ENCODE data around the gene OXNAD1. TPM values are rescaled to one million over a fixed set of nuclear protein-coding genes. Genes with fewer than 3 reads are reported as not detected.

OXNAD1 gene
- total and polyA plus RNA-seq, 10 of the 15 experiments (the other 5 are each of a cell fraction or from before 2014, with no cell fraction given) = 5.6 to 27.8 (median 16.2) TPM

DNA sequence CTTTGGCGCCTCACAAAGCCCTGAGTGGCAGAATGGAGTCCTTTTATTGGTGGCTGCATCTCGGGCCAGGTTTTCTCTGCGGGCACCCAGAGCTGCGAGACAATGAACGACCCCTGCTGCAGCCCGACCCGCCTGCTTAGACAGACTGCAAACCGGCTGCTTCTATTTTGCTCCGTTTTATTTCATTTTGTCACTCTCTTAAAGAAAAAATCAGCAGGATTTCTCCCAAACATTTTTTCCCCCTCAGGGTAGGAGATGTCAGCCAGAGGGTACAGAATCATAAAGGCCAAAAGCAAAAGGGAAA, 64.8 kb downstream of the OXNAD1 start:
- Histone ChIP-seq H3K4me1 (ENCODE audit: control insufficient read depth, insufficient read depth, low read length) (no peaks in the 10 kb centered on the region), H3K4me3 (no peak overlapping the region), H3K27me3 (replicated peaks in 1 of 2; ENCODE audit: control insufficient read depth in 2 of 2, insufficient read depth in 2 of 2, low read length in 1 of 2) (no peaks in the 10 kb centered on the region), H3K4me2 (ENCODE audit: control insufficient read depth, insufficient read depth) (no peak overlapping the region), H3K79me2 (ENCODE audit: control insufficient read depth, insufficient read depth, low read length) (peaks cover 3% of the 10 kb centered on the region), H4K20me1 (ENCODE audit: control insufficient read depth, insufficient read depth) (no peaks in the 10 kb centered on the region), H3K9ac (ENCODE audit: control insufficient read depth, insufficient read depth, low read length) (no peak overlapping the region), H2AFZ (ENCODE audit: control insufficient read depth, low read depth, low read length) (no peak overlapping the region), H3K9me3 (replicated peaks; ENCODE audit: control insufficient read depth, insufficient read depth, low read length) (peaks cover 2% of the 10 kb centered on the region; the same call in 1 of the 3 replicates), H3K36me3 (ENCODE audit: control insufficient read depth in 2 of 2, insufficient read depth in 2 of 2, low read length in 1 of 2) (peaks cover 19 to 59% of the 10 kb centered on the region in 2 experiments), H3K27ac (ENCODE audit: control insufficient read depth, insufficient read depth) (no peak overlapping the region)
- ATAC-seq = no peak
- ChIA-PET POLR2A (no interaction called here), RAD21 (ENCODE audit: unreplicated experiment) (no interaction called here), SMC1A (ENCODE audit: uncharacterized antibody, unreplicated experiment) (no interaction called here), CTCF (interaction anchor here (1.2 to 1.3 kb wide), 2 partner anchors 9 to 62 kb away, joined by 3 read pairs; no protein-coding TSS in a partner anchor)
- no TSS peak for BruUV-seq (replicated peaks)
- FAIRE-seq = no peak
- TF ChIP-seq PAX5 (IDR thresholded peaks at IDR 0.05; ENCODE audit: borderline replicate concordance, low read depth, low read length) = no peak
- TF ChIP-seq SP1 (IDR thresholded peaks at IDR 0.05; ENCODE audit: low read depth, low read length) = no peak
- TF ChIP-seq, protein P1, sequence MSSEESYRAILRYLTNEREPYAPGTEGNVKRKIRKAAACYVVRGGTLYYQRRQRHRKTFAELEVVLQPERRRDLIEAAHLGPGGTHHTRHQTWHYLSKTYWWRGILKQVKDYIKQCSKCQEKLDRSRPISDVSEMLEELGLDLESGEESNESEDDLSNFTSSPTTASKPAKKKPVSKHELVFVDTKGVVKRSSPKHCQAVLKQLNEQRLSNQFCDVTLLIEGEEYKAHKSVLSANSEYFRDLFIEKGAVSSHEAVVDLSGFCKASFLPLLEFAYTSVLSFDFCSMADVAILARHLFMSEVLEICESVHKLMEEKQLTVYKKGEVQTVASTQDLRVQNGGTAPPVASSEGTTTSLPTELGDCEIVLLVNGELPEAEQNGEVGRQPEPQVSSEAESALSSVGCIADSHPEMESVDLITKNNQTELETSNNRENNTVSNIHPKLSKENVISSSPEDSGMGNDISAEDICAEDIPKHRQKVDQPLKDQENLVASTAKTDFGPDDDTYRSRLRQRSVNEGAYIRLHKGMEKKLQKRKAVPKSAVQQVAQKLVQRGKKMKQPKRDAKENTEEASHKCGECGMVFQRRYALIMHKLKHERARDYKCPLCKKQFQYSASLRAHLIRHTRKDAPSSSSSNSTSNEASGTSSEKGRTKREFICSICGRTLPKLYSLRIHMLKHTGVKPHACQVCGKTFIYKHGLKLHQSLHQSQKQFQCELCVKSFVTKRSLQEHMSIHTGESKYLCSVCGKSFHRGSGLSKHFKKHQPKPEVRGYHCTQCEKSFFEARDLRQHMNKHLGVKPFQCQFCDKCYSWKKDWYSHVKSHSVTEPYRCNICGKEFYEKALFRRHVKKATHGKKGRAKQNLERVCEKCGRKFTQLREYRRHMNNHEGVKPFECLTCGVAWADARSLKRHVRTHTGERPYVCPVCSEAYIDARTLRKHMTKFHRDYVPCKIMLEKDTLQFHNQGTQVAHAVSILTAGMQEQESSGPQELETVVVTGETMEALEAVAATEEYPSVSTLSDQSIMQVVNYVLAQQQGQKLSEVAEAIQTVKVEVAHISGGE (CRISPR knock-in tag; IDR thresholded peaks at IDR 0.05) = no peak
- no peak for TF ChIP-seq RFX5 (IDR thresholded peaks at IDR 0.05; ENCODE audit: low read depth, low read length)
- TF ChIP-seq, protein P2, sequence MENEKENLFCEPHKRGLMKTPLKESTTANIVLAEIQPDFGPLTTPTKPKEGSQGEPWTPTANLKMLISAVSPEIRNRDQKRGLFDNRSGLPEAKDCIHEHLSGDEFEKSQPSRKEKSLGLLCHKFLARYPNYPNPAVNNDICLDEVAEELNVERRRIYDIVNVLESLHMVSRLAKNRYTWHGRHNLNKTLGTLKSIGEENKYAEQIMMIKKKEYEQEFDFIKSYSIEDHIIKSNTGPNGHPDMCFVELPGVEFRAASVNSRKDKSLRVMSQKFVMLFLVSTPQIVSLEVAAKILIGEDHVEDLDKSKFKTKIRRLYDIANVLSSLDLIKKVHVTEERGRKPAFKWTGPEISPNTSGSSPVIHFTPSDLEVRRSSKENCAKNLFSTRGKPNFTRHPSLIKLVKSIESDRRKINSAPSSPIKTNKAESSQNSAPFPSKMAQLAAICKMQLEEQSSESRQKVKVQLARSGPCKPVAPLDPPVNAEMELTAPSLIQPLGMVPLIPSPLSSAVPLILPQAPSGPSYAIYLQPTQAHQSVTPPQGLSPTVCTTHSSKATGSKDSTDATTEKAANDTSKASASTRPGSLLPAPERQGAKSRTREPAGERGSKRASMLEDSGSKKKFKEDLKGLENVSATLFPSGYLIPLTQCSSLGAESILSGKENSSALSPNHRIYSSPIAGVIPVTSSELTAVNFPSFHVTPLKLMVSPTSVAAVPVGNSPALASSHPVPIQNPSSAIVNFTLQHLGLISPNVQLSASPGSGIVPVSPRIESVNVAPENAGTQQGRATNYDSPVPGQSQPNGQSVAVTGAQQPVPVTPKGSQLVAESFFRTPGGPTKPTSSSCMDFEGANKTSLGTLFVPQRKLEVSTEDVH (IDR thresholded peaks at IDR 0.05; ENCODE audit: low read depth, partially characterized antibody) = no peak
- no peak for TF ChIP-seq DPF2 (IDR thresholded peaks at IDR 0.05)
- TF ChIP-seq ZZZ3 (IDR thresholded peaks at IDR 0.05; ENCODE audit: control insufficient read depth, insufficient read length, low read depth) = no peak
- TF ChIP-seq TBL1XR1 (IDR thresholded peaks at IDR 0.05; ENCODE audit: low read depth, low read length) = no peak
- TF ChIP-seq, protein P3, sequence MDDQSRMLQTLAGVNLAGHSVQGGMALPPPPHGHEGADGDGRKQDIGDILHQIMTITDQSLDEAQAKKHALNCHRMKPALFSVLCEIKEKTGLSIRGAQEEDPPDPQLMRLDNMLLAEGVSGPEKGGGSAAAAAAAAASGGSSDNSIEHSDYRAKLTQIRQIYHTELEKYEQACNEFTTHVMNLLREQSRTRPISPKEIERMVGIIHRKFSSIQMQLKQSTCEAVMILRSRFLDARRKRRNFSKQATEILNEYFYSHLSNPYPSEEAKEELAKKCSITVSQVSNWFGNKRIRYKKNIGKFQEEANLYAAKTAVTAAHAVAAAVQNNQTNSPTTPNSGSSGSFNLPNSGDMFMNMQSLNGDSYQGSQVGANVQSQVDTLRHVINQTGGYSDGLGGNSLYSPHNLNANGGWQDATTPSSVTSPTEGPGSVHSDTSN (IDR thresholded peaks at IDR 0.05; ENCODE audit: insufficient replicate concordance, low read depth, low read length) = no peak
- TF ChIP-seq TCF7 (IDR thresholded peaks at IDR 0.05; ENCODE audit: borderline replicate concordance) = no peak
- TF ChIP-seq POLR2A (IDR thresholded peaks at IDR 0.05; ENCODE audit: low read depth, low read length) = no peak
- TF ChIP-seq, protein P4, sequence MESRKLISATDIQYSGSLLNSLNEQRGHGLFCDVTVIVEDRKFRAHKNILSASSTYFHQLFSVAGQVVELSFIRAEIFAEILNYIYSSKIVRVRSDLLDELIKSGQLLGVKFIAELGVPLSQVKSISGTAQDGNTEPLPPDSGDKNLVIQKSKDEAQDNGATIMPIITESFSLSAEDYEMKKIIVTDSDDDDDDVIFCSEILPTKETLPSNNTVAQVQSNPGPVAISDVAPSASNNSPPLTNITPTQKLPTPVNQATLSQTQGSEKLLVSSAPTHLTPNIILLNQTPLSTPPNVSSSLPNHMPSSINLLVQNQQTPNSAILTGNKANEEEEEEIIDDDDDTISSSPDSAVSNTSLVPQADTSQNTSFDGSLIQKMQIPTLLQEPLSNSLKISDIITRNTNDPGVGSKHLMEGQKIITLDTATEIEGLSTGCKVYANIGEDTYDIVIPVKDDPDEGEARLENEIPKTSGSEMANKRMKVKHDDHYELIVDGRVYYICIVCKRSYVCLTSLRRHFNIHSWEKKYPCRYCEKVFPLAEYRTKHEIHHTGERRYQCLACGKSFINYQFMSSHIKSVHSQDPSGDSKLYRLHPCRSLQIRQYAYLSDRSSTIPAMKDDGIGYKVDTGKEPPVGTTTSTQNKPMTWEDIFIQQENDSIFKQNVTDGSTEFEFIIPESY (IDR thresholded peaks at IDR 0.05) = no peak
- TF ChIP-seq, protein P5, sequence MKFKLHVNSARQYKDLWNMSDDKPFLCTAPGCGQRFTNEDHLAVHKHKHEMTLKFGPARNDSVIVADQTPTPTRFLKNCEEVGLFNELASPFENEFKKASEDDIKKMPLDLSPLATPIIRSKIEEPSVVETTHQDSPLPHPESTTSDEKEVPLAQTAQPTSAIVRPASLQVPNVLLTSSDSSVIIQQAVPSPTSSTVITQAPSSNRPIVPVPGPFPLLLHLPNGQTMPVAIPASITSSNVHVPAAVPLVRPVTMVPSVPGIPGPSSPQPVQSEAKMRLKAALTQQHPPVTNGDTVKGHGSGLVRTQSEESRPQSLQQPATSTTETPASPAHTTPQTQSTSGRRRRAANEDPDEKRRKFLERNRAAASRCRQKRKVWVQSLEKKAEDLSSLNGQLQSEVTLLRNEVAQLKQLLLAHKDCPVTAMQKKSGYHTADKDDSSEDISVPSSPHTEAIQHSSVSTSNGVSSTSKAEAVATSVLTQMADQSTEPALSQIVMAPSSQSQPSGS (IDR thresholded peaks at IDR 0.05; ENCODE audit: low read length) = no peak
- WGBS (ENCODE audit: insufficient coverage, insufficient replicate concordance, low lambda C conversion rate, missing lambda C conversion rate) = 86% methylated on average over 9 of the region's 9 CpGs
- intact Hi-C loops (cut with micrococcal nuclease; ENCODE audit: unreplicated experiment) = no loop called here
- in situ Hi-C loops (cut with MboI) = no loop called here
- no peak for DNase-seq (ENCODE audit: low read depth, low spot score)
